HEK293 (cell line): ENCODE data around the gene DDB1.

ENCODE experiments used
- CTCF ChIA-PET: fragments of 350-600 bp; formaldehyde crosslinking; extraction: SDS; loops from one replicate; lab custom pipeline; 2021; ENCODE audit warnings: antibody characterized with exemption; lab: Yijun Ruan, JAX
- POLR2A ChIA-PET: fragments of 300-600 bp; formaldehyde crosslinking; extraction: SDS; loops from one replicate; lab custom pipeline; 2020; ENCODE audit warnings: antibody characterized with exemption, inconsistent platforms; lab: Yijun Ruan, JAX
- H3K27ac ChIP-seq: fragments of 200-500 bp; sonication (Bioruptor generic); 2 replicates; pipeline ENCODE4 v1.5.1; 2014; ENCODE audit warnings: low read depth, low read length, control low read depth, inconsistent platforms; ENCODE audit errors: extremely low read depth
- H3K36me3 ChIP-seq, 2 experiments: fragments of 200-500 bp in 1 of 2; sonication (Bioruptor generic) in 1 of 2; 1 replicate in 1 of 2; 2 replicates in 1 of 2; pipeline ENCODE4 v1.5.1; 2014 to 2017; ENCODE audit warnings: inconsistent platforms in 2 of 2, low read length in 2 of 2; ENCODE audit not compliant: control insufficient read depth in 2 of 2, insufficient read depth in 1 of 2
- H3K4me1 ChIP-seq: fragments of 200-500 bp; sonication (Bioruptor generic); 2 replicates; pipeline ENCODE4 v1.5.1; 2014; ENCODE audit warnings: mild to moderate bottlenecking, low read length, inconsistent platforms; ENCODE audit not compliant: control insufficient read depth, insufficient read depth
- H3K4me3 ChIP-seq: 2 replicates; pipeline ENCODE4 v1.5.1; 2011; ENCODE audit warnings: low read depth, mild to moderate bottlenecking, control low read depth, low read length, moderate library complexity
- H3K9me3 ChIP-seq: fragments of 200-500 bp; sonication (Bioruptor generic); 2 replicates; pipeline ENCODE4 v1.5.1; 2014; ENCODE audit warnings: low read depth, low read length, inconsistent platforms; ENCODE audit not compliant: control insufficient read depth, insufficient read depth
- HOXC10 ChIP-seq: sonication (generic); formaldehyde crosslinking; IDR thresholded peaks from 2 replicates; pipeline ENCODE4 v1.8.1; 2023; ENCODE audit warnings: mild to moderate bottlenecking, missing genetic modification reagents
- KLF9 ChIP-seq: fragments of 450-650 bp; formaldehyde crosslinking; IDR thresholded peaks from 2 replicates; pipeline ENCODE4 v1.5.1; 2016; ENCODE audit warnings: missing biosample characterization, missing genetic modification characterization, low read depth
- OSR2 ChIP-seq: fragments of 450-650 bp; formaldehyde crosslinking; IDR thresholded peaks from 2 replicates; pipeline ENCODE4 v1.5.1; 2016; ENCODE audit warnings: missing biosample characterization, missing genetic modification characterization
- PRDM4 ChIP-seq: fragments of 450-650 bp; formaldehyde crosslinking; IDR thresholded peaks from 2 replicates; pipeline ENCODE4 v1.5.1; 2017; ENCODE audit warnings: missing biosample characterization, missing genetic modification characterization
- TRIM28 ChIP-seq: IDR thresholded peaks from 2 replicates; pipeline ENCODE4 v1.6.1; 2011; ENCODE audit warnings: low read length, control low read depth, borderline replicate concordance
- ZBTB8A ChIP-seq: fragments of 450-650 bp; formaldehyde crosslinking; IDR thresholded peaks from 2 replicates; pipeline ENCODE4 v1.5.1; 2016; ENCODE audit warnings: missing biosample characterization, missing genetic modification characterization
- ZNF148 ChIP-seq: fragments of 450-650 bp; formaldehyde crosslinking; IDR thresholded peaks from 2 replicates; pipeline ENCODE4 v1.5.0; 2017; ENCODE audit warnings: missing biosample characterization, missing genetic modification characterization, borderline replicate concordance
- ZNF175 ChIP-seq: fragments of 450-650 bp; formaldehyde crosslinking; IDR thresholded peaks from 2 replicates; pipeline ENCODE4 v1.5.1; 2016; ENCODE audit warnings: missing biosample characterization, missing genetic modification characterization
- ZNF19 ChIP-seq: fragments of 450-650 bp; formaldehyde crosslinking; IDR thresholded peaks from 2 replicates; pipeline ENCODE4; 2016; ENCODE audit warnings: missing biosample characterization, missing genetic modification characterization, low read depth
- ZNF280D ChIP-seq: fragments of 450-650 bp; formaldehyde crosslinking; IDR thresholded peaks from 2 replicates; pipeline ENCODE4 v1.5.1; 2016; ENCODE audit warnings: missing biosample characterization, missing genetic modification characterization
- ZNF37A ChIP-seq: fragments of 450-650 bp; IDR thresholded peaks from 2 replicates; pipeline ENCODE4 v1.5.1; 2018; ENCODE audit warnings: missing biosample characterization, missing genetic modification characterization
- ZNF473 ChIP-seq: fragments of 450-650 bp; formaldehyde crosslinking; IDR thresholded peaks from 2 replicates; pipeline ENCODE4 v1.5.1; 2017; ENCODE audit warnings: missing biosample characterization, missing genetic modification characterization
- ZNF585B ChIP-seq: fragments of 450-650 bp; formaldehyde crosslinking; IDR thresholded peaks from 2 replicates; pipeline ENCODE4 v1.5.1; 2016; ENCODE audit warnings: missing biosample characterization, missing genetic modification characterization
- ZNF626 ChIP-seq: fragments of 450-650 bp; sonication (Bioruptor Pico); formaldehyde crosslinking; IDR thresholded peaks from 2 replicates; pipeline ENCODE4 v1.5.1; 2018; ENCODE audit warnings: missing biosample characterization, missing genetic modification characterization, inconsistent platforms
- ZNF692 ChIP-seq: fragments of 450-650 bp; formaldehyde crosslinking; IDR thresholded peaks from 2 replicates; pipeline ENCODE4 v1.5.1; 2016; ENCODE audit warnings: missing biosample characterization, missing genetic modification characterization
- ZNF777 ChIP-seq: fragments of 450-650 bp; formaldehyde crosslinking; IDR thresholded peaks from 2 replicates; pipeline ENCODE4 v1.5.1; 2017; ENCODE audit warnings: missing biosample characterization, missing genetic modification characterization, borderline replicate concordance
- ZNF843 ChIP-seq: fragments of 450-650 bp; formaldehyde crosslinking; IDR thresholded peaks from 2 replicates; pipeline ENCODE4 v1.5.1; 2016; ENCODE audit warnings: missing biosample characterization, missing genetic modification characterization
- ZSCAN23 ChIP-seq: fragments of 450-650 bp; formaldehyde crosslinking; IDR thresholded peaks from 2 replicates; pipeline ENCODE4 v1.5.1; 2016; ENCODE audit warnings: missing biosample characterization, missing genetic modification characterization

The DDB1 gene

GRCh38 chr11:61364012-61364675 lies 31.2 kb upstream of the DDB1 start:
- TF ChIP-seq ZNF473 (no peak), ZNF280D (tag by site-specific recombination) (no peak), ZSCAN23 (tag by site-specific recombination) (no peak), ZNF843 (no peak), TRIM28 (no peak), ZBTB8A (tag by site-specific recombination) (no peak), ZNF777 (tag by site-specific recombination) (no peak), ZNF175 (tag by site-specific recombination) (no peak), ZNF692 (tag by site-specific recombination) (no peak), ZNF19 (no peak), PRDM4 (no peak), ZNF626 (tag by site-specific recombination) (no peak), ZNF37A (tag by site-specific recombination) (no peak), KLF9 (no peak), HOXC10 (CRISPR knock-in tag) (no peak), ZNF585B (no peak), ZNF148 (no peak), OSR2 (no peak)
- Histone ChIP-seq H3K4me3 (no peak overlapping the region), H3K27ac (no peak overlapping the region), H3K36me3 (peaks cover 14 to 55% of the 10 kb centered on the region in 2 experiments), H3K4me1 (peaks cover 2% of the 10 kb centered on the region; the same call in 1 of the 2 replicates), H3K9me3 (no peaks in the 10 kb centered on the region)
- ChIA-PET CTCF (interaction anchor here (0.9 to 9.6 kb wide), 4 partner anchors 18 to 29 kb away, joined by 3 to 69 read pairs (median 22); partner anchors contain the start of gene TMEM216), POLR2A (no interaction called here)
